K562 (cell line): ENCODE results near the gene ZSCAN22. TPM values are rescaled to one million over a fixed set of nuclear protein-coding genes. Genes with fewer than 3 reads are reported as not detected.

Experiments used
- ATF2 ChIP-seq: sonication (generic); formaldehyde crosslinking; IDR thresholded peaks from 2 replicates; pipeline ENCODE4 v1.8.1; 2022; ENCODE audit warnings: missing genetic modification reagents
- CTCF ChIP-seq, 3 experiments: IDR thresholded peaks in 2 of 3; conservative IDR thresholded peaks in 1 of 3; 2 replicates each; pipeline ENCODE4 v1.5.1; 2011 to 2012; ENCODE audit warnings: low read length in 3 of 3, mild to moderate bottlenecking in 3 of 3, control low read depth in 2 of 3, improper control_type of control experiment in 1 of 3, inconsistent platforms in 1 of 3, low read depth in 1 of 3, mixed read lengths in 1 of 3, moderate library complexity in 1 of 3; ENCODE audit not compliant: insufficient read depth in 2 of 3
- EP400 ChIP-seq: fragments of 450-650 bp; IDR thresholded peaks from 2 replicates; pipeline ENCODE4 v1.6.1; 2017; ENCODE audit warnings: antibody characterized with exemption, mild to moderate bottlenecking, moderate library complexity
- GTF2E2 ChIP-seq: fragments of 200-800 bp; sonication (Bioruptor generic); IDR thresholded peaks from 2 replicates; pipeline ENCODE4 v1.6.1; 2016; ENCODE audit warnings: missing genetic modification characterization, missing compliant biosample characterization
- KDM1A ChIP-seq, 2 experiments: fragments of 450-650 bp; IDR thresholded peaks; 2 replicates each; pipeline ENCODE4 v1.6.1; 2016; ENCODE audit warnings: mild to moderate bottlenecking in 2 of 2
- LEF1 ChIP-seq: fragments of 450-650 bp; IDR thresholded peaks from 2 replicates; pipeline ENCODE4 v1.6.1; 2016; ENCODE audit warnings: mild to moderate bottlenecking
- NCOA6 ChIP-seq: fragments of 450-650 bp; IDR thresholded peaks from 2 replicates; pipeline ENCODE4 v1.6.1; 2017; ENCODE audit warnings: mild to moderate bottlenecking
- NFE2L1 ChIP-seq: fragments of 450-650 bp; IDR thresholded peaks from 2 replicates; pipeline ENCODE4 v1.6.1; 2016; ENCODE audit warnings: missing genetic modification characterization, low read depth, mild to moderate bottlenecking, missing compliant biosample characterization, moderate library complexity, borderline replicate concordance
- NR2C2 ChIP-seq, 2 experiments: fragments of 200-800 bp in 1 of 2; sonication (Bioruptor generic) in 1 of 2; sonication (generic) in 1 of 2; formaldehyde crosslinking in 1 of 2; IDR thresholded peaks; 2 replicates each; pipeline versions ENCODE4 v1.6.1 to v1.8.0; 2016 to 2022; ENCODE audit warnings: mild to moderate bottlenecking in 1 of 2, missing compliant biosample characterization in 1 of 2, missing genetic modification characterization in 1 of 2, missing genetic modification reagents in 1 of 2
- RERE ChIP-seq: sonication (generic); formaldehyde crosslinking; IDR thresholded peaks from 2 replicates; pipeline ENCODE4 v1.8.0; 2023; ENCODE audit warnings: missing genetic modification reagents, mild to moderate bottlenecking, borderline replicate concordance
- SAFB ChIP-seq: fragments of 200-400 bp; formaldehyde crosslinking; IDR thresholded peaks from 2 replicates; pipeline ENCODE4 v1.6.1; 2017; ENCODE audit warnings: low read depth, low read length, borderline replicate concordance
- TAF9B ChIP-seq: fragments of 450-650 bp; IDR thresholded peaks from 2 replicates; pipeline ENCODE4 v1.6.1; 2018; ENCODE audit warnings: mild to moderate bottlenecking; ENCODE audit not compliant: partially characterized antibody
- ZBTB5 ChIP-seq: fragments of 450-650 bp; IDR thresholded peaks from 2 replicates; pipeline ENCODE4 v1.6.1; 2017; ENCODE audit warnings: antibody characterized with exemption
- ZNF253 ChIP-seq: fragments of 250-450 bp; sonication (Bioruptor Pico); conservative IDR thresholded peaks from 2 replicates; pipeline ENCODE4 v1.6.1; 2021; ENCODE audit warnings: mild to moderate bottlenecking
- polyA plus RNA-seq, 8 experiments: library from polyadenylated mRNA; depleted of rRNA in 4 of 8; stranded (reverse) in 5 of 8; unstranded in 3 of 8; fragments of >200 nt; fragmentation: Nextera tagmentation in 2 of 8; fragmentation: Illumina TruSeq in 1 of 8; extraction: Ambion mirVana in 2 of 8; extraction: Trizol in 1 of 8; gene quantifications; 2 replicates each; pipeline versions ENCODE4 v1.2.1 to v1.2.3, GENCODE V29; 2011 to 2014; ENCODE audit warnings: inconsistent platforms in 1 of 8, missing spikeins in 1 of 8
- total RNA-seq, 7 experiments: library from RNA; depleted of rRNA in 6 of 7; stranded (reverse); fragments of >200 nt in 6 of 7; fragmentation: Illumina TruSeq in 2 of 7; extraction: Trizol in 2 of 7; gene quantifications; 2 replicates each; pipeline versions ENCODE4 v1.2.1 to v1.2.3, GENCODE V29; 2011 to 2021; ENCODE audit warnings: low replicate concordance in 1 of 7

The ZSCAN22 gene
- total and polyA plus RNA-seq, 9 of the 15 experiments (the other 6 are each of a cell fraction or from before 2014, with no cell fraction given) = 0.98 to 5.3 (median 3.0) TPM

GRCh38 chr19:58346961-58347929, 20.5 kb downstream of the ZSCAN22 start (continued):
- TF ChIP-seq ZBTB5 (no peak), EP400 (no peak), NCOA6 (peak; percentile 93), TAF9B (no peak), GTF2E2 (tag) (no peak), RERE (CRISPR knock-in tag) (no peak), NFE2L1 (tag) (no peak), KDM1A (IDR thresholded peaks at IDR 0.05) (no peak), NR2C2 (CRISPR knock-in tag; IDR thresholded peaks at IDR 0.05) (no peak), NR2C2 (tag; IDR thresholded peaks at IDR 0.05) (no peak), ATF2 (0 out of 2 replicates have a peak, but pooled peaks have one; percentile 14), SAFB (peak; percentile 25; the same call in 1 of the 2 replicates), LEF1 (no peak), CTCF (IDR thresholded peaks at IDR 0.05 in 2 of 3, conservative IDR thresholded peaks at IDR 0.05 in 1 of 3; ENCODE audit: insufficient read depth in 2 of 3, low read depth in 1 of 3, low read length in 3 of 3) (0 out of 6 replicates have a peak, but pooled peaks of 1 of the 3 experiments have one; percentile 6), ZNF253 (CRISPR knock-in tag) (no peak)
